Measurements from ENCODE around the gene CCDC43. TPM values are rescaled to one million over a fixed set of nuclear protein-coding genes. Genes with fewer than 3 reads are reported as not detected.
A peak's percentile ranks its signal among the peaks of the same experiment; 100 is the strongest.
"Not testable (repeated sequence)": the region's sequence is repeated elsewhere in the genome, so short reads cannot be mapped to it uniquely, and the experiment has no call there.

Gene CCDC43
- total RNA-seq, 1 experiment from 2014 or later, result 32.8 TPM

DNA sequence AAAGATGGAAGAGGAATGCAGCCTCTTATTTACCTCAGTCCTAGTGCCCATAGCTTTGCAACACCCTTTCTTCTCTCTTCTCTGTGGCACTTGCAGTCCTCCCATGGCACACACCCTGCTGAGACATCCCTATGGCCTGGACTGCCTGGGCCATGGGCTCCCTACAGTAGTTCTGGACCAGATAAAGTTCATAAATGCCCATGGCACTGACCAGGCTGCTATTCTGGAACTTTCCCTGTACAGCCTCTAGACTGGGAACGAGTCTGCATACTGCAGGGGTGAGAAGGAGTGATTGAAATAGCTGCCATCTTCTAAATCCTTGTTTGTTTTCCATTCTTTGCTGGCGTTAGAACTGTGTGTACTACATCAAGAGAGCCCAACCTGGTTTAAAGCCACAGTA is 44.7 kb upstream of the CCDC43 start:
- TF ChIP-seq, protein P1, sequence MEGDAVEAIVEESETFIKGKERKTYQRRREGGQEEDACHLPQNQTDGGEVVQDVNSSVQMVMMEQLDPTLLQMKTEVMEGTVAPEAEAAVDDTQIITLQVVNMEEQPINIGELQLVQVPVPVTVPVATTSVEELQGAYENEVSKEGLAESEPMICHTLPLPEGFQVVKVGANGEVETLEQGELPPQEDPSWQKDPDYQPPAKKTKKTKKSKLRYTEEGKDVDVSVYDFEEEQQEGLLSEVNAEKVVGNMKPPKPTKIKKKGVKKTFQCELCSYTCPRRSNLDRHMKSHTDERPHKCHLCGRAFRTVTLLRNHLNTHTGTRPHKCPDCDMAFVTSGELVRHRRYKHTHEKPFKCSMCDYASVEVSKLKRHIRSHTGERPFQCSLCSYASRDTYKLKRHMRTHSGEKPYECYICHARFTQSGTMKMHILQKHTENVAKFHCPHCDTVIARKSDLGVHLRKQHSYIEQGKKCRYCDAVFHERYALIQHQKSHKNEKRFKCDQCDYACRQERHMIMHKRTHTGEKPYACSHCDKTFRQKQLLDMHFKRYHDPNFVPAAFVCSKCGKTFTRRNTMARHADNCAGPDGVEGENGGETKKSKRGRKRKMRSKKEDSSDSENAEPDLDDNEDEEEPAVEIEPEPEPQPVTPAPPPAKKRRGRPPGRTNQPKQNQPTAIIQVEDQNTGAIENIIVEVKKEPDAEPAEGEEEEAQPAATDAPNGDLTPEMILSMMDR (IDR thresholded peaks at IDR 0.05; ENCODE audit: unreplicated experiment), result no peak
- BruUV-seq (replicated peaks), result no TSS peak

GRCh38 chr17:44733753-44734152 is 44.2 kb upstream of the CCDC43 start:
- TF ChIP-seq, protein P1 (IDR thresholded peaks at IDR 0.05; ENCODE audit: unreplicated experiment), result no peak
- intact Hi-C loops (cut with micrococcal nuclease), result no loop called here
- CTCF ChIA-PET, result interaction anchor here (0.6 kb wide), 2 partner anchors 333 to 364 kb away, joined by 3 to 5 read pairs; no protein-coding TSS in a partner anchor
- H3K4me1 Mint-ChIP-seq (ENCODE audit: insufficient read depth, unreplicated experiment), result no peaks in the 10 kb centered on the region
- H3K27ac Mint-ChIP-seq (ENCODE audit: low read depth, unreplicated experiment), result no peak overlapping the region
- H3K4me3 Mint-ChIP-seq (ENCODE audit: unreplicated experiment), result no peak overlapping the region
- H3K9me3 Mint-ChIP-seq (ENCODE audit: unreplicated experiment), result no peaks in the 10 kb centered on the region
- peak; percentile 16 for DNase-seq (ENCODE audit: unreplicated experiment)
- no peaks in the 10 kb centered on the region for H3K27me3 Mint-ChIP-seq (ENCODE audit: insufficient read depth, unreplicated experiment)
- POLR2A ChIA-PET, result no interaction called here
- no TSS peak for BruUV-seq (replicated peaks)
- peaks cover 18% of the 10 kb centered on the region for H3K36me3 Mint-ChIP-seq (ENCODE audit: insufficient read depth, unreplicated experiment)

More for the DNA sequence above, 44.7 kb upstream of the CCDC43 start:
- Mint-ChIP-seq H3K4me1 (ENCODE audit: insufficient read depth, unreplicated experiment) (no peaks in the 10 kb centered on the region), H3K27me3 (ENCODE audit: insufficient read depth, unreplicated experiment) (no peaks in the 10 kb centered on the region), H3K27ac (ENCODE audit: low read depth, unreplicated experiment) (no peak overlapping the region), H3K9me3 (ENCODE audit: unreplicated experiment) (no peaks in the 10 kb centered on the region), H3K36me3 (ENCODE audit: insufficient read depth, unreplicated experiment) (peaks cover 18% of the 10 kb centered on the region), H3K4me3 (ENCODE audit: unreplicated experiment) (no peak overlapping the region)
- no peak for DNase-seq (ENCODE audit: unreplicated experiment)
- ChIA-PET POLR2A (interaction anchor here (0.8 kb wide), 1 partner anchor 13 kb away, joined by 4 read pairs; no protein-coding TSS in a partner anchor), CTCF (interaction anchor here (0.8 kb wide), 1 partner anchor 16 kb away, joined by 3 read pairs; no protein-coding TSS in a partner anchor)
- intact Hi-C loops (cut with micrococcal nuclease), result no loop called here

- CTCF ChIA-PET, result interaction anchor here (0.6 kb wide), 3 partner anchors 48 to 132 kb away, joined by 3 read pairs; no protein-coding TSS in a partner anchor
- intact Hi-C loops (cut with micrococcal nuclease), result not testable (repeated sequence)
Observed at GRCh38 chr17:44726121-44726520, 36.5 kb upstream of the CCDC43 start.

DNA sequence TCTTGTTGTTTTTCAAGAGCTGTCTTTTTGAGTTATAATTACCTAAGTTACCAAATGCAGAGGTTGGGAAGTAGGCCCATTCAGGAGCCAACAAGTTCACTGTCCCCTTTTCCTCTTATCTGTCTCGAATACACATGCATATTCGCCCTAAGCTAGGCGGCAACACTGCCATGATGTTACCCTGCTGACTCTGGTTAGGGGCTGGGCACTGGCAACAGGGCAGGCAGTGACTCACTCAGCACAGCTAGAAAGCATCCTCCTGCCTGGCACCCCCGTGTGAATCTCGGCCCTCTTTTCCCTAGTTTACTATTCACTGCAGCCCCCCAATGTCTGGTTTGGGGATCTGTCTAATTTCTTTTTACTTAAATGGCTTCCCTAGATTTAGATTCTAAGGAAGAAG is 32.7 kb upstream of the CCDC43 start:
- ChIA-PET POLR2A (no interaction called here), CTCF (no interaction called here)
- Mint-ChIP-seq H3K27ac (ENCODE audit: low read depth, unreplicated experiment) (no peak overlapping the region), H3K9me3 (ENCODE audit: unreplicated experiment) (no peaks in the 10 kb centered on the region), H3K4me1 (ENCODE audit: insufficient read depth, unreplicated experiment) (no peaks in the 10 kb centered on the region), H3K27me3 (ENCODE audit: insufficient read depth, unreplicated experiment) (no peaks in the 10 kb centered on the region), H3K36me3 (ENCODE audit: insufficient read depth, unreplicated experiment) (peaks cover 44% of the 10 kb centered on the region), H3K4me3 (ENCODE audit: unreplicated experiment) (no peak overlapping the region)
- intact Hi-C loops (cut with micrococcal nuclease), result no loop called here
- no TSS peak for BruUV-seq (replicated peaks)
- DNase-seq (ENCODE audit: unreplicated experiment), result no peak
- TF ChIP-seq, protein P1 (IDR thresholded peaks at IDR 0.05; ENCODE audit: unreplicated experiment), result no peak

More at GRCh38 chr17:44726121-44726520, 36.5 kb upstream of the CCDC43 start:
- H3K27ac Mint-ChIP-seq (ENCODE audit: low read depth, unreplicated experiment); DNase-seq (ENCODE audit: unreplicated experiment); BruUV-seq (replicated peaks); H3K9me3 Mint-ChIP-seq (ENCODE audit: unreplicated experiment); H3K27me3 Mint-ChIP-seq (ENCODE audit: insufficient read depth, unreplicated experiment); H3K4me1 Mint-ChIP-seq (ENCODE audit: insufficient read depth, unreplicated experiment); POLR2A ChIA-PET; H3K4me3 Mint-ChIP-seq (ENCODE audit: unreplicated experiment): not testable (repeated sequence)
- H3K36me3 Mint-ChIP-seq (ENCODE audit: insufficient read depth, unreplicated experiment), result peaks cover 30% of the 10 kb centered on the region

DNA sequence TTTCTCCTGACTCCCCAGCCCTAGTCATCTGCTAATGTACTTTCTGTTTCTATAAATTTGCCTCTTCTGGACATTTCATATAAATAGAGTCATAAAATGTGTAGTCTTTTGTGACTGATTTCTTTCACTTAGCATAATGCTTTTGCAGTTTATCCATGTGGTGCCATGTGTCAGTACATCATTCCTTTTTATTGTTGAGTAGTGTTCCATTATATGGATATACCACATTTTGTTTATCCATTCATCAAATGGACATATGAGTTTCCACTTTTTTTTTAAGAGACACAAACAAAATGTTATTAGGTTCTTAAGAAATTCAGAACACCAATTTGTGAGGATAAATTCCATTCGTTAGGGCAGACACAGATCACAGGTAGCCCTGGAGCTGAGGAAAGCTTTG is 29.9 kb upstream of the CCDC43 start:
- no TSS peak for BruUV-seq (replicated peaks)
- POLR2A ChIA-PET, result no interaction called here

More for the DNA sequence above, 29.9 kb upstream of the CCDC43 start:
- Mint-ChIP-seq H3K27me3 (ENCODE audit: insufficient read depth, unreplicated experiment) (no peaks in the 10 kb centered on the region), H3K27ac (ENCODE audit: low read depth, unreplicated experiment) (no peak overlapping the region), H3K36me3 (ENCODE audit: insufficient read depth, unreplicated experiment) (peaks cover 37% of the 10 kb centered on the region), H3K4me3 (ENCODE audit: unreplicated experiment) (no peak overlapping the region), H3K9me3 (ENCODE audit: unreplicated experiment) (no peaks in the 10 kb centered on the region), H3K4me1 (ENCODE audit: insufficient read depth, unreplicated experiment) (peaks cover 4% of the 10 kb centered on the region)
- intact Hi-C loops (cut with micrococcal nuclease), result no loop called here
- TF ChIP-seq, protein P1 (IDR thresholded peaks at IDR 0.05; ENCODE audit: unreplicated experiment), result no peak
- DNase-seq (ENCODE audit: unreplicated experiment), result no peak
- CTCF ChIA-PET, result interaction anchor here (0.6 kb wide), 1 partner anchor 318 kb away, joined by 3 read pairs; no protein-coding TSS in a partner anchor
